ENCODE results near the gene REELD1.

DNA sequence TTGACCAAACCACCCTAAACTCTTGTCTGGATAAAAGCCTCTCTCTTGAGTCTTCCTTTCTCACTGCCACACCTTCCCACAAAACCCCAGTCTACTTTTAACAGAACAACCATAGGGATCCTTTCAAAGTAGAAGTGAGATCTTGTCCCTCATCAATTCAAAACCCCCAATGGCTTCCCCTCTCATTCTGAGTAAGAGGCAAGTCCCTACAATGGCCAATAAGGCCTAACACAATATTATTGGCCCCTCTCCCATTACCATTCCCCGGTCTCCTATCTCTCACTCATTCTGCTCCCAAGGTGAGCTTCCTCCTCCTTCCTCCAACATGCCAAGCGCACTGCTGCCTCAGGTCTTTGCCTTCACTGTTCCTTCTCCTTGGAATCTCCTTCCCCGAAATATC, 57.1 kb downstream of the REELD1 start:
- TF ChIP-seq POLR2A (IDR thresholded peaks at IDR 0.05; ENCODE audit: low read depth, low read length), result no peak
- no peak for TF ChIP-seq TAF1 (IDR thresholded peaks at IDR 0.05; ENCODE audit: borderline replicate concordance, low read depth, low read length)
- no peak for TF ChIP-seq POLR2AphosphoS5 (IDR thresholded peaks at IDR 0.05; ENCODE audit: low read depth, low read length)

Data from GM12892 (cell line).